ENCODE results near the gene SUPT20H. TPM values are rescaled to one million over a fixed set of nuclear protein-coding genes. Genes with fewer than 3 reads are reported as not detected.

Gene SUPT20H
- total RNA-seq (35.2 and 56.5 TPM in 2 replicates), polyA plus RNA-seq (57.5 and 68.4 TPM in 2 replicates), polyA minus RNA-seq (ENCODE audit: low replicate concordance) (10.5 and 15.5 TPM in 2 replicates)
- 30.5 and 35.0 TPM in 2 replicates for polyA plus RNA-seq (2012)

DNA sequence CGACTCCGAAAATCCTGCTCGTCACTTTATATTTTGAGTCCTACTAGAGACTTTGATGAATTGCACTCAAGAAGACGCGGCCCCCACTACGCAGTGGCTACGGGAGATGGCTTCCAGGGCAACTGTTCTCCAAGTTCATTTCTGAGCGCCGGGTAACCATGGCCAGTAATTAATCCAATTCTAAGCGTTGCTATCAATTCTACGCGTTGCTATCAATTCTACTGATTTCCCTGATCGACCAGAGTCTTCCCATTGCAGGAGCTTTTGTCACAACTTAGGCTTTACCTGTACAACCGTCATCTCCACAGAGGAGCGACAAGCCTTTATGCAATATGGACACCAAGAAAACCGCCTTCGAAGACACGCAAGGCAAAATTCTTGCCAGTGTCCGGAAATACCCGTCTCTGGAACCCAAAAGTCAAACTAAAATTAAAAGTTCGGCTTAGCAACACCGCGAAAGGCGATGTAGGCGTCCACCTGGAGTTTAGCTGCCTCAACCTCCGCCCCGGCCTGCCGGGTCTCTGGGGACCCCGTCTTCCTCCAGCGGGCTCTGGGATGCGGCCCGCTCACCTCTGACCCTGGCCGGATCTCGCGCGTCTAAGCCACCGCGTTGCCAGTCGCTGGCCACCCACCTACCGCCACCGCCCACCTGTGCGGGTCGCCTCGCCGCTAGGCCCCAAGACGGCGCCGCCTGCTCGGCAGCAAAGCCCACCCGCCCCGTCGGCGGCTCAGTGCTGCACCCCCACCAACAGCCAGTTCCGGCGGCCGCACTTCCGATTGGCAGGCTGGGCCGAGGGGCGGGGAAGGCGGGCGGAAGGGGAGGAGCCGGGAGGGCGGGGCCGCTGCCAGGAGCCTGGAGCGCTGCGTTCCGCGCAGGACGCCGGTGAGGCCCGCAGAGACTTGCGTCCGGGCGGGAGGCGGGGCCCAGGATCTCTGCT, at the start of gene SUPT20H:
Gene SUPT20H, minus strand, starts transcription at position 779 of the 938 bp plus-strand sequence. CDS start 8,198 bp downstream, outside the sequence.
- peak within 1 kb of the TSS; percentile 94 for H3K9ac ChIP-seq (ENCODE audit: insufficient read depth, low read length)
- H3K36me3 ChIP-seq (ENCODE audit: control insufficient read depth, insufficient read depth, low read length) = no peaks in the 10 kb centered on the region
- peak within 1 kb of the TSS; percentile 94 for H2AFZ ChIP-seq (ENCODE audit: low read length)
- H4K20me1 ChIP-seq (ENCODE audit: control insufficient read depth, extremely low read depth, insufficient read depth, low read length) = no peaks in the 10 kb centered on the region
- peak; percentile 88 to 92 for DNase-seq (ENCODE audit: low read depth in 2 of 2)
- peak within 1 kb of the TSS; percentile 91 to 98 (median 97) for H3K4me3 ChIP-seq (replicated peaks in 1 of 4; ENCODE audit: control extremely low read depth in 1 of 4, insufficient read depth in 1 of 4, low read depth in 3 of 4, low read length in 4 of 4)
- H3K4me1 ChIP-seq (ENCODE audit: control insufficient read depth, extremely low read depth, insufficient read depth, low read length) = no peaks in the 10 kb centered on the region
- peak within 1 kb of the TSS; percentile 87 for H3K4me2 ChIP-seq (ENCODE audit: extremely low read depth, insufficient read depth, low read length)
- no peaks in the 10 kb centered on the region for H3K27me3 ChIP-seq (ENCODE audit: control insufficient read depth, insufficient read depth, low read length)
- peaks cover 31% of the 10 kb centered on the region for H3K79me2 ChIP-seq (ENCODE audit: control insufficient read depth, insufficient read depth, low read length)
- TF ChIP-seq, protein P1, sequence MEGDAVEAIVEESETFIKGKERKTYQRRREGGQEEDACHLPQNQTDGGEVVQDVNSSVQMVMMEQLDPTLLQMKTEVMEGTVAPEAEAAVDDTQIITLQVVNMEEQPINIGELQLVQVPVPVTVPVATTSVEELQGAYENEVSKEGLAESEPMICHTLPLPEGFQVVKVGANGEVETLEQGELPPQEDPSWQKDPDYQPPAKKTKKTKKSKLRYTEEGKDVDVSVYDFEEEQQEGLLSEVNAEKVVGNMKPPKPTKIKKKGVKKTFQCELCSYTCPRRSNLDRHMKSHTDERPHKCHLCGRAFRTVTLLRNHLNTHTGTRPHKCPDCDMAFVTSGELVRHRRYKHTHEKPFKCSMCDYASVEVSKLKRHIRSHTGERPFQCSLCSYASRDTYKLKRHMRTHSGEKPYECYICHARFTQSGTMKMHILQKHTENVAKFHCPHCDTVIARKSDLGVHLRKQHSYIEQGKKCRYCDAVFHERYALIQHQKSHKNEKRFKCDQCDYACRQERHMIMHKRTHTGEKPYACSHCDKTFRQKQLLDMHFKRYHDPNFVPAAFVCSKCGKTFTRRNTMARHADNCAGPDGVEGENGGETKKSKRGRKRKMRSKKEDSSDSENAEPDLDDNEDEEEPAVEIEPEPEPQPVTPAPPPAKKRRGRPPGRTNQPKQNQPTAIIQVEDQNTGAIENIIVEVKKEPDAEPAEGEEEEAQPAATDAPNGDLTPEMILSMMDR (conservative IDR thresholded peaks at IDR 0.05 in 1 of 2, IDR thresholded peaks at IDR 0.05 in 1 of 2; ENCODE audit: low read depth in 1 of 2, low read length in 2 of 2) = no peak
- no peak for TF ChIP-seq EZH2 (IDR thresholded peaks at IDR 0.05; ENCODE audit: low read length, missing control alignments)
- no peaks in the 10 kb centered on the region for H3K9me3 ChIP-seq (ENCODE audit: control insufficient read depth, insufficient read depth, low read depth, low read length)
- peak within 1 kb of the TSS; percentile 96 for H3K27ac ChIP-seq (ENCODE audit: insufficient read depth, low read length)

GRCh38 chr13:37109051-37109678, 49.7 kb upstream of the SUPT20H start:
- Histone ChIP-seq H3K27me3 (ENCODE audit: control insufficient read depth, insufficient read depth, low read length) (no peaks in the 10 kb centered on the region), H3K4me3 (replicated peaks in 1 of 4; ENCODE audit: control extremely low read depth in 1 of 4, insufficient read depth in 1 of 4, low read depth in 3 of 4, low read length in 4 of 4) (no peak overlapping the region), H2AFZ (ENCODE audit: low read length) (no peak overlapping the region), H4K20me1 (ENCODE audit: control insufficient read depth, extremely low read depth, insufficient read depth, low read length) (no peaks in the 10 kb centered on the region), H3K36me3 (ENCODE audit: control insufficient read depth, insufficient read depth, low read length) (no peaks in the 10 kb centered on the region), H3K4me1 (ENCODE audit: control insufficient read depth, extremely low read depth, insufficient read depth, low read length) (peaks cover 2% of the 10 kb centered on the region), H3K27ac (ENCODE audit: insufficient read depth, low read length) (no peak overlapping the region), H3K79me2 (ENCODE audit: control insufficient read depth, insufficient read depth, low read length) (no peaks in the 10 kb centered on the region), H3K9ac (ENCODE audit: insufficient read depth, low read length) (no peak overlapping the region), H3K9me3 (ENCODE audit: control insufficient read depth, insufficient read depth, low read depth, low read length) (no peaks in the 10 kb centered on the region), H3K4me2 (ENCODE audit: extremely low read depth, insufficient read depth, low read length) (no peak overlapping the region)
- TF ChIP-seq, protein P1 (conservative IDR thresholded peaks at IDR 0.05 in 1 of 2, IDR thresholded peaks at IDR 0.05 in 1 of 2; ENCODE audit: low read depth in 1 of 2, low read length in 2 of 2) = peak; percentile 55 to 64
- TF ChIP-seq EZH2 (IDR thresholded peaks at IDR 0.05; ENCODE audit: low read length, missing control alignments) = no peak
- peak; percentile 45 to 69 for DNase-seq (ENCODE audit: low read depth in 2 of 2)

GRCh38 chr13:37107868-37108267, 48.4 kb upstream of the SUPT20H start:
- Histone ChIP-seq H3K9me3 (ENCODE audit: control insufficient read depth, insufficient read depth, low read depth, low read length) (no peaks in the 10 kb centered on the region), H4K20me1 (ENCODE audit: control insufficient read depth, extremely low read depth, insufficient read depth, low read length) (no peaks in the 10 kb centered on the region), H3K27me3 (ENCODE audit: control insufficient read depth, insufficient read depth, low read length) (no peaks in the 10 kb centered on the region), H3K4me2 (ENCODE audit: extremely low read depth, insufficient read depth, low read length) (no peak overlapping the region), H3K79me2 (ENCODE audit: control insufficient read depth, insufficient read depth, low read length) (no peaks in the 10 kb centered on the region), H3K36me3 (ENCODE audit: control insufficient read depth, insufficient read depth, low read length) (no peaks in the 10 kb centered on the region), H2AFZ (ENCODE audit: low read length) (no peak overlapping the region), H3K27ac (ENCODE audit: insufficient read depth, low read length) (no peak overlapping the region), H3K4me1 (ENCODE audit: control insufficient read depth, extremely low read depth, insufficient read depth, low read length) (peaks cover 2% of the 10 kb centered on the region), H3K9ac (ENCODE audit: insufficient read depth, low read length) (no peak overlapping the region), H3K4me3 (replicated peaks in 1 of 4; ENCODE audit: control extremely low read depth in 1 of 4, insufficient read depth in 1 of 4, low read depth in 3 of 4, low read length in 4 of 4) (no peak overlapping the region)
- TF ChIP-seq, protein P1 (conservative IDR thresholded peaks at IDR 0.05 in 1 of 2, IDR thresholded peaks at IDR 0.05 in 1 of 2; ENCODE audit: low read depth in 1 of 2, low read length in 2 of 2) = no peak
- no peak for TF ChIP-seq EZH2 (IDR thresholded peaks at IDR 0.05; ENCODE audit: low read length, missing control alignments)
- no peak for DNase-seq (ENCODE audit: low read depth in 2 of 2)

Data from fibroblast of lung (primary cell).